ENCODE measurements around the gene TRIM14. TPM values are rescaled to one million over a fixed set of nuclear protein-coding genes. Genes with fewer than 3 reads are reported as not detected.
A peak's percentile ranks its signal among the peaks of the same experiment; 100 is the strongest.

TRIM14 gene
- total RNA-seq, 1 experiment from 2014 or later = 34.1 TPM

DNA sequence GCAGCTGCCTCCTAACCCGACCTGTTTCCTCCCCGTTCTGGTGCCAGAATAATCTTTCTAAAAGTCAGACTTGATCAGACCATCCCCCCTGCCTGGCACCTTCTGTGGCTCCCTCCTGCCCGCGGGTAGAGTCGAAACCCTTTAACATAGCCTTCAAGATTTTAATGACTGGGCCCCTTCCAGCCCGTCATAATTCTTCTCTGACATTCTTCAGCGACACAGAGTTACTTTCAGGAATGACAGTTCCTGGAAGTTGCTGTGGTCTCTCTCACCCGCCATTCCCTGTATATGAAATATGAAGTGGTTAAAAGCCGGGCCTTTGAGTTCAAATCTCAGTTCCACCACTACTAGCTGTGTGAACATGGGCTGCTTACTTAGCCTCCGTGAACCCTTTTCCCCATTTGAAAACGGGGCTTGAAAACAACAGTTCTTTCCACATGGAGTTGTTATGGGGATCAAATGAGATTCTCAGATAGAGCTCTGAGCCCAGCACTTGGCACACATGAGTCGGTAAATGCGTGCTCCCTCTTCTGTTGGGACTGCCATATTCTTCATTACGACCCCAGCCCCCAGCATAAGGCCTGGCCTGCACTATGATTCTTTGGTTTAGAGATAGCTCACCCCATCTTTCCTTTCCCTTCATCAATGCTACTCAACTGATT is 61.8 kb downstream of the TRIM14 start:
- H3K27ac Mint-ChIP-seq (ENCODE audit: unreplicated experiment) = peak overlapping the region; percentile 87
- CTCF ChIA-PET = interaction anchor here (0.5 to 0.7 kb wide), 2 partner anchors 13 to 17 kb away, joined by 6 to 7 read pairs; no protein-coding TSS in a partner anchor
- peak overlapping the region; percentile 87 for H3K4me3 Mint-ChIP-seq (ENCODE audit: low read depth, unreplicated experiment)
- no peak for DNase-seq
- intact Hi-C loops (cut with micrococcal nuclease; ENCODE audit: unreplicated experiment) = no loop called here
- TF ChIP-seq CTCF (IDR thresholded peaks at IDR 0.05; ENCODE audit: unreplicated experiment) = no peak
- H3K4me1 Mint-ChIP-seq (ENCODE audit: low read depth, unreplicated experiment) = no peaks in the 10 kb centered on the region
- H3K36me3 Mint-ChIP-seq (ENCODE audit: insufficient read depth, unreplicated experiment) = peaks cover 23% of the 10 kb centered on the region
- TSS peak; percentile 60 for BruUV-seq (replicated peaks)
- no peaks in the 10 kb centered on the region for H3K27me3 Mint-ChIP-seq (ENCODE audit: unreplicated experiment)
- no peaks in the 10 kb centered on the region for H3K9me3 Mint-ChIP-seq (ENCODE audit: low read depth, unreplicated experiment)

DNA sequence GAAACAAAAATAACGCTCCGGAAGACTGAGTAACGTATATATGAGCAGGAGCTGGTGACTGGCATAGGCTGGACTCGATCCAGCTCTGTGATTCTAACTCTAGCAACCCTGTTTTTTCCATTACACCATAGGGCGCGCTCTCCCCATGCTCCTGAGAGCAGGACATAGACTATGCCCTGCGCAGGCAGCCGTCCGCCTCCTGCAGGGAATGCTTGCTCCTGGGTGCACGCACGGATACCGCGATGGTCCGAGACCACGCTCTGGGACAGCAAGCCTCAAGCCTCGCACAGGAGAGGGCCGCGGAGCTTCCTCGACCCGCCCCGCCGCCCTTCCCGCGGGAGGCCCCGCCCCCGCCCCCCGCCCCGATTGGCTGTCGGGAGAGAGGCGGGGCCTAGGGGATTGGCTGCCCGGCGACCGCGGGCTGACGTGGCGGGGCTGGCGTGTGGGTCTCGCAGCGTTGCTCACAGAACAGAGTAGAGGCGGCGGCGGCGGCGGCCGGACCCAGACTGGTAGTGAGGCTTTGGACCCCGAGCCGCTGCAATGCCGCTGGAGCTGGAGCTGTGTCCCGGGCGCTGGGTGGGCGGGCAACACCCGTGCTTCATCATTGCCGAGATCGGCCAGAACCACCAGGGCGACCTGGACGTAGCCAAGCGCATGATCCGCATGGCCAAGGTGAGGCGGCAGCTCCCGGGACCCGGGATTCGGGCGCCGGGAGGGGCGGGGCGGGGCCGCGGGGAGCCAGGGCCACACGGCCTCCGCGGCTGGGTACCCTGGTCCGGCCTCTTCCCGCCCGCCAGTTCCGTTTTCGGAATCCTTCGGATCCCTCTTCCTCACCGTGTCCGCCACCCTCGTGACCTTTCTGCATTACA is 62.5 kb downstream of the TRIM14 start, which contains the start of gene NANS:
Gene NANS, plus strand, starts transcription at position 464 of the 869 bp plus-strand sequence. Its CDS starts 77 bp downstream, at position 541.
- Mint-ChIP-seq H3K4me1 (ENCODE audit: low read depth, unreplicated experiment) (no peaks in the 10 kb centered on the region), H3K27me3 (ENCODE audit: unreplicated experiment) (no peaks in the 10 kb centered on the region), H3K27ac (ENCODE audit: unreplicated experiment) (peak within 1 kb of the TSS; percentile 87), H3K9me3 (ENCODE audit: low read depth, unreplicated experiment) (no peaks in the 10 kb centered on the region), H3K4me3 (ENCODE audit: low read depth, unreplicated experiment) (peak within 1 kb of the TSS; percentile 87), H3K36me3 (ENCODE audit: insufficient read depth, unreplicated experiment) (peaks cover 23% of the 10 kb centered on the region)
- no peak for TF ChIP-seq CTCF (IDR thresholded peaks at IDR 0.05; ENCODE audit: unreplicated experiment)
- no TSS peak for BruUV-seq (replicated peaks)
- peak; percentile 89 for DNase-seq
- intact Hi-C loops (cut with micrococcal nuclease; ENCODE audit: unreplicated experiment) = no loop called here
- CTCF ChIA-PET = interaction anchor here (0.6 to 1.0 kb wide), 5 partner anchors 16 to 1727 kb away, joined by 3 to 8 read pairs (median 3); no protein-coding TSS in a partner anchor

- no peak overlapping the region for H3K27ac Mint-ChIP-seq (ENCODE audit: unreplicated experiment)
- peaks cover 18% of the 10 kb centered on the region for H3K36me3 Mint-ChIP-seq (ENCODE audit: insufficient read depth, unreplicated experiment)
- CTCF ChIA-PET = no interaction called here
- H3K4me3 Mint-ChIP-seq (ENCODE audit: low read depth, unreplicated experiment) = no peak overlapping the region
- intact Hi-C loops (cut with micrococcal nuclease; ENCODE audit: unreplicated experiment) = no loop called here
- no peaks in the 10 kb centered on the region for H3K9me3 Mint-ChIP-seq (ENCODE audit: low read depth, unreplicated experiment)
- no peaks in the 10 kb centered on the region for H3K4me1 Mint-ChIP-seq (ENCODE audit: low read depth, unreplicated experiment)
- BruUV-seq (replicated peaks) = no TSS peak
- DNase-seq = no peak
- no peaks in the 10 kb centered on the region for H3K27me3 Mint-ChIP-seq (ENCODE audit: unreplicated experiment)
- no peak for TF ChIP-seq CTCF (IDR thresholded peaks at IDR 0.05; ENCODE audit: unreplicated experiment)
These were observed 64.6 kb downstream of the TRIM14 start for GRCh38 chr9:98054376-98054951.

DNA sequence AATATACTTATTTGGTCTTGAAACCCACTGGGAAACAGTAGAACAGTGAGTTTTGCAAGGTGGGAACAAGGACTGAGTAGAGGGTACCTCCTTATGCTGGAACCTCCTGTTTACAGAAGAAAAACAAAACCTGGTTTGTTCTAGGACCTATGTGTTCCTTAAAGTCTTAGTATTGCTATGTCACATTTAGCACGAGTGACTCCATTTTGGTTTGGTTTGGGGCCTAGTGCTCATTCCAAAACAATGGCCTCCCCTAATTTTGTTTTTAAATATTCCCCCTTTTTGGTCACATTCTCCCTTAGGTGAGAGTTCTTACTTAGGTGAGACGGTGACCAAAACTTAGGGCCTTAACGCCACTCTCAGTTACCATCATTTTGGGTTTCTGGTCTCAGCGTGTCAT is 68.7 kb downstream of the TRIM14 start:
- BruUV-seq (replicated peaks) = no TSS peak

More for the DNA sequence above, 68.7 kb downstream of the TRIM14 start:
- CTCF ChIA-PET = no interaction called here
- no peaks in the 10 kb centered on the region for H3K27me3 Mint-ChIP-seq (ENCODE audit: unreplicated experiment)
- DNase-seq = no peak
- no peak overlapping the region for H3K4me3 Mint-ChIP-seq (ENCODE audit: low read depth, unreplicated experiment)
- H3K27ac Mint-ChIP-seq (ENCODE audit: unreplicated experiment) = no peak overlapping the region
- intact Hi-C loops (cut with micrococcal nuclease; ENCODE audit: unreplicated experiment) = no loop called here
- no peak for TF ChIP-seq CTCF (IDR thresholded peaks at IDR 0.05; ENCODE audit: unreplicated experiment)
- H3K36me3 Mint-ChIP-seq (ENCODE audit: insufficient read depth, unreplicated experiment) = no peaks in the 10 kb centered on the region
- no peaks in the 10 kb centered on the region for H3K4me1 Mint-ChIP-seq (ENCODE audit: low read depth, unreplicated experiment)
- H3K9me3 Mint-ChIP-seq (ENCODE audit: low read depth, unreplicated experiment) = no peaks in the 10 kb centered on the region
